Activated CD4-positive, alpha-beta T cell treated with anti-CD3 and anti-CD28 coated beads, Interleukin-2, Interleukin-6, amounts not matched to agents 100 ng/mL and 50 ng/mL, durations not matched to agents 16 hours and 8 hours (primary cell): ENCODE results near the gene ITPKA.
A peak's percentile ranks its signal among the peaks of the same experiment; 100 is the strongest.

ENCODE experiments used
- DNase-seq: peaks from one replicate; pipeline ENCODE4 v3.0.0-alpha.2; 2020

The ITPKA gene

GRCh38 chr15:41491889-41492288 lies 1.8 kb upstream of the ITPKA start:
- DNase-seq, result no peak

GRCh38 chr15:41492597-41493204 lies 973 bp upstream of the ITPKA start:
- DNase-seq, result no peak

- DNase-seq, result no peak
These were observed 172 bp downstream of the ITPKA start for GRCh38 chr15:41493902-41494189.

GRCh38 chr15:41494190-41494921 lies 682 bp downstream of the ITPKA start:
- no peak for DNase-seq

GRCh38 chr15:41494922-41495735 lies 1.5 kb downstream of the ITPKA start:
- DNase-seq, result no peak

GRCh38 chr15:41495736-41496599 lies 2.3 kb downstream of the ITPKA start:
- no peak for DNase-seq

GRCh38 chr15:41498657-41499056 lies 5.0 kb downstream of the ITPKA start:
- no peak for DNase-seq

GRCh38 chr15:41499109-41499851 lies 5.6 kb downstream of the ITPKA start:
- DNase-seq, result no peak

- peak; percentile 46 for DNase-seq
These were observed 7.7 kb downstream of the ITPKA start for GRCh38 chr15:41501191-41501917.

GRCh38 chr15:41501931-41502794 lies 8.5 kb downstream of the ITPKA start:
- DNase-seq, result peak; percentile 46

- no peak for DNase-seq
These were observed 9.4 kb downstream of the ITPKA start for GRCh38 chr15:41502795-41503668.

- DNase-seq, result no peak
These were observed 10.0 kb downstream of the ITPKA start for GRCh38 chr15:41503669-41504010.

- no peak for DNase-seq
These were observed 11.2 kb downstream of the ITPKA start for GRCh38 chr15:41504751-41505492.

- DNase-seq, result no peak
These were observed 12.1 kb downstream of the ITPKA start for GRCh38 chr15:41505776-41506175.

- DNase-seq, result no peak
These were observed 13.2 kb downstream of the ITPKA start for GRCh38 chr15:41506796-41507341.

GRCh38 chr15:41507820-41508290 lies 14.2 kb downstream of the ITPKA start:
- DNase-seq, result no peak

GRCh38 chr15:41510728-41511127 lies 17.1 kb downstream of the ITPKA start:
- DNase-seq, result no peak

GRCh38 chr15:41511331-41511898 lies 17.7 kb downstream of the ITPKA start:
- DNase-seq, result no peak
